Upper lobe of right lung (tissue), 1 donor: ENCODE measurements around the gene ADIPOR2. TPM values are rescaled to one million over a fixed set of nuclear protein-coding genes. Genes with fewer than 3 reads are reported as not detected.

Experiments
- ATAC-seq: fragments of 200-7000 bp; cut with Tn5 transposase; one replicate; pipeline ENCODE4 v1.9.1; 2020; ENCODE audit warnings: mild to moderate bottlenecking, moderate library complexity
- DNase-seq: peaks from one replicate; pipeline ENCODE4 v3.0.0-alpha.2; 2020
- H3K27ac ChIP-seq: fragments of 200-600 bp; one replicate; pipeline ENCODE4 v1.8.0; 2022
- H3K27me3 ChIP-seq: fragments of 200-600 bp; one replicate; pipeline ENCODE4 v1.8.0; 2022; ENCODE audit warnings: mild to moderate bottlenecking
- H3K36me3 ChIP-seq: fragments of 200-600 bp; one replicate; pipeline ENCODE4 v1.8.0; 2022
- H3K4me1 ChIP-seq: fragments of 200-600 bp; one replicate; pipeline ENCODE4 v1.8.0; 2022
- H3K4me3 ChIP-seq: fragments of 200-600 bp; one replicate; pipeline ENCODE4 v1.8.0; 2022; ENCODE audit warnings: mild to moderate bottlenecking
- H3K9me3 ChIP-seq: fragments of 200-600 bp; one replicate; pipeline ENCODE4 v1.8.0; 2022
- intact Hi-C: fragments of 100-400 bp; cut with DNase I; formaldehyde crosslinking; loops from one replicate; pipeline ENCODE4 v1.11.0; 2022
- total RNA-seq: library from RNA; stranded (reverse); fragmentation: NEBNext Ultra II Directional; extraction: Animal tissue kit (Norgen Biotek cat#: 25700); gene quantifications from one replicate; pipeline ENCODE4 v1.2.1, GENCODE V29; 2021
- TF ChIP-seq, protein P1 (sequence below): fragments of 200-600 bp; IDR thresholded peaks from one replicate; pipeline ENCODE4 v1.8.0; 2022; ENCODE audit warnings: antibody characterized with exemption
- donor health status: DM: no; HTN: yes; CAD: no; lungs with severe emphysema.

Gene ADIPOR2
- total RNA-seq, 1 donor from 2014 or later: 96.0 TPM

DNA sequence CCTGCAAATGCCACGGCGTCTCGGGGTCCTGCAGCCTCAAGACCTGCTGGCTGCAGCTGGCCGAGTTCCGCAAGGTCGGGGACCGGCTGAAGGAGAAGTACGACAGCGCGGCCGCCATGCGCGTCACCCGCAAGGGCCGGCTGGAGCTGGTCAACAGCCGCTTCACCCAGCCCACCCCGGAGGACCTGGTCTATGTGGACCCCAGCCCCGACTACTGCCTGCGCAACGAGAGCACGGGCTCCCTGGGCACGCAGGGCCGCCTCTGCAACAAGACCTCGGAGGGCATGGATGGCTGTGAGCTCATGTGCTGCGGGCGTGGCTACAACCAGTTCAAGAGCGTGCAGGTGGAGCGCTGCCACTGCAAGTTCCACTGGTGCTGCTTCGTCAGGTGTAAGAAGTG lies 45.1 kb upstream of the ADIPOR2 start:
- no peak for ATAC-seq
- Histone ChIP-seq H3K27me3 (no peaks in the 10 kb centered on the region), H3K4me3 (no peak overlapping the region), H3K27ac (no peak overlapping the region), H3K4me1 (peaks cover 12% of the 10 kb centered on the region), H3K9me3 (no peaks in the 10 kb centered on the region), H3K36me3 (no peaks in the 10 kb centered on the region)
- TF ChIP-seq, protein P1, sequence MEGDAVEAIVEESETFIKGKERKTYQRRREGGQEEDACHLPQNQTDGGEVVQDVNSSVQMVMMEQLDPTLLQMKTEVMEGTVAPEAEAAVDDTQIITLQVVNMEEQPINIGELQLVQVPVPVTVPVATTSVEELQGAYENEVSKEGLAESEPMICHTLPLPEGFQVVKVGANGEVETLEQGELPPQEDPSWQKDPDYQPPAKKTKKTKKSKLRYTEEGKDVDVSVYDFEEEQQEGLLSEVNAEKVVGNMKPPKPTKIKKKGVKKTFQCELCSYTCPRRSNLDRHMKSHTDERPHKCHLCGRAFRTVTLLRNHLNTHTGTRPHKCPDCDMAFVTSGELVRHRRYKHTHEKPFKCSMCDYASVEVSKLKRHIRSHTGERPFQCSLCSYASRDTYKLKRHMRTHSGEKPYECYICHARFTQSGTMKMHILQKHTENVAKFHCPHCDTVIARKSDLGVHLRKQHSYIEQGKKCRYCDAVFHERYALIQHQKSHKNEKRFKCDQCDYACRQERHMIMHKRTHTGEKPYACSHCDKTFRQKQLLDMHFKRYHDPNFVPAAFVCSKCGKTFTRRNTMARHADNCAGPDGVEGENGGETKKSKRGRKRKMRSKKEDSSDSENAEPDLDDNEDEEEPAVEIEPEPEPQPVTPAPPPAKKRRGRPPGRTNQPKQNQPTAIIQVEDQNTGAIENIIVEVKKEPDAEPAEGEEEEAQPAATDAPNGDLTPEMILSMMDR: no peak
- intact Hi-C loops: no loop called here
- no peak for DNase-seq

DNA sequence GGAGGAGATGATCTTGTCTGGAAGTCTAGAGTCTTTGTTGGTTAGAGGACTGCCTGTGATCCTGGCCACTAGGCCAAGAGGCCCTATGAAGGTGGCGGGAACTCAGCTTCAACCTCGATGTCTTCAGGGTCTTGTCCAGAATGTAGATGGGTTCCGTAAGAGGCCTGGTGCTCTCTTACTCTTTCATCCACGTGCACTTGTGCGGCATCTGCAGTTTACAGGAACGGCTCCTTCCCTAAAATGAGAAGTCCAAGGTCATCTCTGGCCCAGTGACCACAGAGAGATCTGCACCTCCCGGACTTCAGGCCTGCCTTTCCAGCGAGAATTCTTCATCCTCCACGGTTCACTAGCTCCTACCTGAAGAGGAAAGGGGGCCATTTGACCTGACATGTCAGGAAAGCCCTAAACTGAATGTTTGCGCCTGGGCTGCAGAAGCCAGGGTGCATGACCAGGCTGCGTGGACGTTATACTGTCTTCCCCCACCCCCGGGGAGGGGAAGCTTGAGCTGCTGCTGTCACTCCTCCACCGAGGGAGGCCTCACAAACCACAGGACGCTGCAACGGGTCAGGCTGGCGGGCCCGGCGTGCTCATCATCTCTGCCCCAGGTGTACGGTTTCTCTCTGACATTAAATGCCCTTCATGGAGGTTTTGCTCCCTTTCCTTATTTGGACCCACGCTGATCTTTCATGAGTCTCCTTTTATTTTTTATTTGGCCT lies 44.1 kb upstream of the ADIPOR2 start:
- no peaks in the 10 kb centered on the region for H3K9me3 ChIP-seq
- H3K4me3 ChIP-seq: no peak overlapping the region
- no peak overlapping the region for H3K27ac ChIP-seq
- peaks cover 12% of the 10 kb centered on the region for H3K4me1 ChIP-seq
- intact Hi-C loops: no loop called here
- no peak for DNase-seq
- H3K27me3 ChIP-seq: no peaks in the 10 kb centered on the region
- no peaks in the 10 kb centered on the region for H3K36me3 ChIP-seq
- TF ChIP-seq, protein P1: no peak
- peak; percentile 51 for ATAC-seq

DNA sequence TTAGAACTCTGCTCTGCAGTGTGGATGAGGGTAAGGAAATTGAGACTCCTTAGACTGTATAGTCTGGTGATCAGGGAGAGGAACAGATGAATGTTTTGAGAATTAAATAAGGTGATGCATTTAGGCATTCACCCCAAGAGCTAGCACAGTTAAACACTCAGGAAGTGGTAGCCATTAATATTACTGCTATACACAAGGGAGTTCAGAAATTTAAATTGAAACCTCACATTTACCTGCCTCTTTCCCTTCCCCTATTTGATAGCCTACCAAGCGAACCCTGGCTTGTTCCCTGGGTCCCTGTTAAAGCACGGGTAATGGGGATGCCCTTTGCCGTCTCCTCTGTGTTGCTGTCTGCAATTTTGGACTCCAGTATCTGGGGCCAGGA lies 43.6 kb upstream of the ADIPOR2 start:
- Histone ChIP-seq H3K27me3 (no peaks in the 10 kb centered on the region), H3K4me3 (no peak overlapping the region), H3K27ac (no peak overlapping the region), H3K9me3 (no peaks in the 10 kb centered on the region), H3K4me1 (peaks cover 12% of the 10 kb centered on the region), H3K36me3 (no peaks in the 10 kb centered on the region)
- intact Hi-C loops: no loop called here
- no peak for DNase-seq
- ATAC-seq: no peak
- TF ChIP-seq, protein P1: no peak

DNA sequence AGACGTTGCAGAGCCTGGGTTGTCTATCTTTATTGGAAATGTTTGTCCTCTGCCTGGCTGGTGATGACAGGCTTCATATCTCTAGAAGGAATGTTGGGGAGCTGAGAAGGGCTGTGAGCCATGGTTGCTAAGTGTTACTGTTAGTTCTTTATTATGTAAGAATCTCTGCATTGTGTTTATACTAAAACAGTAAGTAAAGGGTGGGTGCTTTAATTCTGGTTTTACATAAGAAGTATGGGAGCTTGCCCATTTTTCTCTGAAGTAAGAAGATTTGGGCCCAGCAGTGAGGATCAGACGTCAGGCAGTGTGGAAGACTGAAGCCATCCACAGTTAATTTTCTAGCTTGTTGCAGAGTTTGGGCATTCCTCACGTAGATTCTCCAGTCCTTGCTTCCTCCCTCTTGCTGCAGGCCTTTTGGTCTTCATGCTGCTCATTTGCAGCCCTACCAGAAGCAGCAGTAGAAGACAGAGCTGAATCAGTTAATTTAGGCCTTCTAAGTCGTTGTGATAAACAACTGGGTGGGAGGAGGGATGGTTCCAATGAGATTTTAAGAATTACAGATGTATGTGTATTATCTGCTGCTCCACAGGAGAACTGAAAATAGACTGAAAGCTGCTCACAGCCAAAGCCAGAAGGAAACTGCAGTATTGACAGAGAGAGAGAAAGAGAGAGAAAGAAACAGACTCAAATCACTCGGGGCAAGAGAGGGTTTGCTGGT lies 40.5 kb upstream of the ADIPOR2 start:
- Histone ChIP-seq H3K36me3 (no peaks in the 10 kb centered on the region), H3K9me3 (no peaks in the 10 kb centered on the region), H3K27ac (peak overlapping the region; percentile 30), H3K27me3 (no peaks in the 10 kb centered on the region), H3K4me3 (no peak overlapping the region), H3K4me1 (no peaks in the 10 kb centered on the region)
- TF ChIP-seq, protein P1: no peak
- DNase-seq (no peak), ATAC-seq (no peak)
- intact Hi-C loops: loop anchor here (5.0 kb wide), 1 partner anchor 142 kb away; no protein-coding TSS in a partner anchor

DNA sequence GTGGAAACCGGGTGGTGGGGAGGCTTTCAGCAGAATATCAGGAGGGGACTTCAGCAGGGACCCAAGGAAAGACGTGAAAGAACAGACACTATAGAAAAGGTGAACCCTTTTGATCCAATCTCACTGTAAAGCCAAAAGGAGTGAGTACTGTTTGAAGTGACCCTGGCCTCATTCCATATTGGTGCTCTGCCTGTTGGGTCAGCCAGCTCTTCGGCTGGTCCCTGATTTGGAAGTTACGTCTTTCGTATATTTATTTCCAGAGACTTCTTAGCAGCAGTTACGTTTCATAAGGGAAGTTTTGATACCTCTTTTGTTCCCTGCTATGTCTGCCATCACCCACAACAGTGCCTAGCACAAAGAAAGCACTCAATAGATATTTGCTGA lies 39.9 kb upstream of the ADIPOR2 start:
- Histone ChIP-seq H3K9me3 (no peaks in the 10 kb centered on the region), H3K36me3 (no peaks in the 10 kb centered on the region), H3K4me1 (no peaks in the 10 kb centered on the region), H3K4me3 (no peak overlapping the region), H3K27ac (peak overlapping the region; percentile 30), H3K27me3 (no peaks in the 10 kb centered on the region)
- ATAC-seq (no peak), DNase-seq (no peak)
- intact Hi-C loops: loop anchor here (5.0 kb wide), 1 partner anchor 141 kb away; no protein-coding TSS in a partner anchor
- TF ChIP-seq, protein P1: no peak
